Liver (tissue), 9 donors: ENCODE results near the gene TLE5. TPM values are rescaled to one million over a fixed set of nuclear protein-coding genes. Genes with fewer than 3 reads are reported as not detected.

ENCODE experiments used
- DNase-seq: peaks from one replicate; pipeline ENCODE4 v3.0.0-alpha.2; 2017; ENCODE audit warnings: low spot score
- H3K27ac ChIP-seq, 2 donors: one replicate each; pipeline ENCODE4 v1.7.0; 2013; ENCODE audit warnings: inconsistent platforms in 2 of 2, low read length in 2 of 2, control low read depth in 1 of 2, low read depth in 1 of 2, mild to moderate bottlenecking in 1 of 2
- H3K27me3 ChIP-seq, 4 donors: one replicate each; pipeline versions ENCODE4 v1.6.1 to v1.7.0; 2013; ENCODE audit warnings: low read length in 3 of 4, inconsistent platforms in 1 of 4, mild to moderate bottlenecking in 1 of 4, moderate library complexity in 1 of 4; ENCODE audit not compliant: control insufficient read depth in 4 of 4, insufficient read depth in 4 of 4
- H3K36me3 ChIP-seq, 4 donors: one replicate each; pipeline versions ENCODE4 v1.6.1 to v1.7.0; 2013; ENCODE audit warnings: low read length in 3 of 4, mild to moderate bottlenecking in 3 of 4, low read depth in 1 of 4, moderate library complexity in 1 of 4; ENCODE audit not compliant: control insufficient read depth in 4 of 4, insufficient read depth in 3 of 4
- H3K4me1 ChIP-seq, 4 donors: one replicate each; pipeline versions ENCODE4 v1.6.1 to v1.7.0; 2013; ENCODE audit warnings: low read length in 3 of 4, mild to moderate bottlenecking in 3 of 4, moderate library complexity in 1 of 4; ENCODE audit not compliant: control insufficient read depth in 4 of 4, insufficient read depth in 4 of 4
- H3K4me3 ChIP-seq, 3 donors: one replicate each; pipeline versions ENCODE4 v1.6.1 to v1.7.0; 2013; ENCODE audit warnings: low read length in 3 of 3, control low read depth in 1 of 3, low read depth in 1 of 3, mild to moderate bottlenecking in 1 of 3
- H3K9ac ChIP-seq, 2 donors: one replicate each; pipeline ENCODE4 v1.7.0; 2013; ENCODE audit warnings: low read length in 2 of 2, mild to moderate bottlenecking in 2 of 2, moderate library complexity in 2 of 2, control low read depth in 1 of 2, low read depth in 1 of 2
- H3K9me3 ChIP-seq, 4 donors: one replicate each; pipeline versions ENCODE4 v1.6.1 to v1.7.0; 2013; ENCODE audit warnings: low read length in 3 of 4; ENCODE audit not compliant: control insufficient read depth in 4 of 4
- EGR1 ChIP-seq, 2 donors: IDR thresholded peaks; 2 replicates each; pipeline ENCODE4 v1.6.1; 2016 to 2018; ENCODE audit warnings: antibody characterized with exemption in 2 of 2, low read depth in 2 of 2
- FOXA2 ChIP-seq: IDR thresholded peaks from 2 replicates; pipeline ENCODE4 v1.6.1; 2016; ENCODE audit warnings: antibody characterized with exemption
- GABPA ChIP-seq, 2 donors: IDR thresholded peaks in 1 of 2; conservative IDR thresholded peaks in 1 of 2; 2 replicates each; pipeline ENCODE4 v1.6.1; 2016; ENCODE audit warnings: antibody characterized with exemption in 2 of 2, mild to moderate bottlenecking in 1 of 2, moderate library complexity in 1 of 2
- NR2F2 ChIP-seq: IDR thresholded peaks from 2 replicates; pipeline ENCODE4 v1.6.1; 2016; ENCODE audit warnings: antibody characterized with exemption
- RAD21 ChIP-seq, 2 donors: IDR thresholded peaks; 2 replicates each; pipeline ENCODE4 v1.6.1; 2016; ENCODE audit warnings: antibody characterized with exemption in 2 of 2, mild to moderate bottlenecking in 2 of 2
- REST ChIP-seq: IDR thresholded peaks from 2 replicates; pipeline ENCODE4 v1.6.1; 2016; ENCODE audit warnings: antibody characterized with exemption, mild to moderate bottlenecking
- SP1 ChIP-seq: IDR thresholded peaks from 2 replicates; pipeline ENCODE4 v1.6.1; 2018; ENCODE audit warnings: antibody characterized with exemption, mild to moderate bottlenecking
- WGBS: extraction: QIAGEN DNeasy Blood & Tissue Kit; methylation state at CpG from one replicate; pipeline ENCODE4 v1.1.7; 2013; 5-methylcytosine and 5-hydroxymethylcytosine counted together
- polyA plus RNA-seq, 2 donors: library from polyadenylated mRNA; stranded (reverse) in 1 of 2; unstranded in 1 of 2; fragments of 200-250 nt in 1 of 2; fragments of >200 nt in 1 of 2; fragmentation: Nextera tagmentation in 1 of 2; extraction: Ambion mirVana in 1 of 2; gene quantifications; one replicate each; pipeline versions ENCODE4 v1.2.1 to v1.2.3, GENCODE V29; 2013 to 2015
- total RNA-seq, 2 donors: library from RNA; depleted of rRNA; stranded (reverse); fragments of >200 nt; gene quantifications; one replicate each; pipeline ENCODE4 v1.2.3, GENCODE V29; 2014
- donor health status: healthy.
- donor health status: healthy.
- donor health status: healthy.
- donor health status: healthy.
- donor health status: healthy.

Gene TLE5
- total and polyA plus RNA-seq, 4 donors: 47.2 to 166 (median 54.9) TPM

GRCh38 chr19:3006075-3006767 is 56.1 kb downstream of the TLE5 start:
- Histone ChIP-seq H3K27me3 (no peaks in the 10 kb centered on the region), H3K4me1 (no peaks in the 10 kb centered on the region), H3K9me3 (no peaks in the 10 kb centered on the region), H3K36me3 (peaks cover 0 to 17% (median 4%) of the 10 kb centered on the region in 4 donors), H3K9ac (no peak overlapping the region), H3K4me3 (no peak overlapping the region), H3K27ac (no peak overlapping the region)
- DNase-seq: no peak
- 90% methylated on average over 37 of the region's 37 CpGs for WGBS
- TF ChIP-seq FOXA2: no peak
- no peak for TF ChIP-seq EGR1 (IDR thresholded peaks at IDR 0.05; ENCODE audit: low read depth in 2 of 2)

- no peak for DNase-seq
- peaks cover 0 to 12% (median 4%) of the 10 kb centered on the region in 4 donors for H3K36me3 ChIP-seq
- H3K4me3 ChIP-seq: no peak overlapping the region
- 97% methylated on average over 18 of the region's 18 CpGs for WGBS
- H3K4me1 ChIP-seq: no peaks in the 10 kb centered on the region
- H3K9ac ChIP-seq: no peak overlapping the region
- H3K9me3 ChIP-seq: no peaks in the 10 kb centered on the region
- H3K27me3 ChIP-seq: no peaks in the 10 kb centered on the region
- no peak overlapping the region for H3K27ac ChIP-seq
- no peak for TF ChIP-seq REST
Observed at GRCh38 chr19:3005345-3005744, 57.0 kb downstream of the TLE5 start.

GRCh38 chr19:3004522-3004921 is 57.8 kb downstream of the TLE5 start:
- H3K9ac ChIP-seq: no peak overlapping the region
- H3K27me3 ChIP-seq: no peaks in the 10 kb centered on the region
- whole genome bisulfite sequencing: 95% methylated on average over 4 of the region's 4 CpGs
- no peaks in the 10 kb centered on the region for H3K4me1 ChIP-seq
- no peak overlapping the region for H3K27ac ChIP-seq
- H3K4me3 ChIP-seq: no peak overlapping the region
- DNase-seq: no peak
- H3K36me3 ChIP-seq: peaks cover 0 to 12% (median 5%) of the 10 kb centered on the region in 4 donors
- no peaks in the 10 kb centered on the region for H3K9me3 ChIP-seq
- TF ChIP-seq GABPA (IDR thresholded peaks at IDR 0.05 in 1 of 2, conservative IDR thresholded peaks at IDR 0.05 in 1 of 2) (no peak), REST (no peak), RAD21 (IDR thresholded peaks at IDR 0.05) (no peak), SP1 (no peak), EGR1 (IDR thresholded peaks at IDR 0.05; ENCODE audit: low read depth in 2 of 2) (no peak), NR2F2 (no peak)
